HG03045 (cell line): ENCODE results near the gene DOP1A.
A peak's percentile ranks its signal among the peaks of the same experiment; 100 is the strongest.

Experiments
- ATAC-seq: cut with Tn5 transposase; IDR thresholded peaks from one replicate; pipeline ENCODE4 v1.9.1; 2021; ENCODE audit warnings: mild to moderate bottlenecking, moderate library complexity; ENCODE audit not compliant: unreplicated experiment

DOP1A gene

DNA sequence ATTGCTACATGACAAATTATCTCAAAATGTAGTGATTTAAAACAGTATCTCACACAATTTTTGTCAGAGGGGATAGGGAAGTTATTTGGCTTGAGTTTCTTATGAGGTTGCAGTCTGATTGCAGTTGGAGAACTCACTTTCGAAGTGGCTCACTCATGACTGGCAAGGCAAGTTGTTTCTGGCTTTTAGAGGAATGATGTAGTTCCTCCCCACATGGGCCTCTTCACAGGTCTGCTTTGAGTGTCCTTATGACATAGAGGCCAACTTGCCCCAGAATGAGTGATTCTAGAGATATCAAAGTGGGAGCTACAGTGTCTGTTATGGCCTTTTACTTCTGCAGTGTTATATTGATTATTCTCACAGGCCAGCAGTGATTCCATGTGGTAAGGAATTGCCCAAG is 6.1 kb downstream of the DOP1A start:
- no peak for ATAC-seq

DNA sequence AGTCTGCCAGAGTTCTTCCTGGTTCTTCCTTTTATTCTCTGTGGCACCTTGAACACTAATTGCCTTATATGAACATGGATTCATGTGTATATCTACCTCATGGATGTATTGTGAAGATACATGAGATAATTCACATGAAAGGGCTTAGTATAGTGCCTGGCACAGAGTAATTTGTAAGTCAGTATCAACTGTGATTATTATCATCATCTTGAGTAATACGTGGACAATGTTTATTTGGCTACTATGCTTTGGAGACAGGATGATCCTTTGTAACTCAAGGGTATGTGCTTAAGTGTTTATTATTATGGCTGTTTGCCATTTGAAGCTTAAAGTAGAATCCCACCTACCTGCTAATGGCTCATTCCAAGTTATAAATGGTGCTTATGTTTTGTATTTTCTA is 16.0 kb downstream of the DOP1A start:
- no peak for ATAC-seq

GRCh38 chr6:83086751-83087150 is 19.3 kb downstream of the DOP1A start:
- ATAC-seq, result peak; percentile 97

- no peak for ATAC-seq
These were observed 25.4 kb downstream of the DOP1A start for GRCh38 chr6:83092756-83093399.

GRCh38 chr6:83096791-83097190 is 29.3 kb downstream of the DOP1A start:
- no peak for ATAC-seq

DNA sequence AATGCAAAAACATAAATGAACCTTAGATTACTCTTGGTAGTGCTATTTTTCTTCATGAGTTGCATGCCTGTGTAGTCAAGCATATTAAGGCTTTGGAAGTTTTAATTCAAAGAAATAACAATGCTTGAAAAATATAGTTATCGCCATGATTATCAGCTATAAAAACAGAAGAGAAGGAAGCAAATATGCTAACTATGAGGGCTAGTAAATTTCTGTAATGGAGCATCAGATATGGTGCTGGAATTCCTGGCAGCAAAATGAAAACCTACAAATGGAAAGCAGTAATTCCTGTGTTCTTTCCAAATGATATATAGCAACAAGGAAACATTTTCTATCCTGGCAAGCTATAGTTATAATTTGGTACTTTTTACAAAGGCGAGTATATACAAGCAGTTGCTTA is 29.7 kb downstream of the DOP1A start:
- ATAC-seq, result no peak

DNA sequence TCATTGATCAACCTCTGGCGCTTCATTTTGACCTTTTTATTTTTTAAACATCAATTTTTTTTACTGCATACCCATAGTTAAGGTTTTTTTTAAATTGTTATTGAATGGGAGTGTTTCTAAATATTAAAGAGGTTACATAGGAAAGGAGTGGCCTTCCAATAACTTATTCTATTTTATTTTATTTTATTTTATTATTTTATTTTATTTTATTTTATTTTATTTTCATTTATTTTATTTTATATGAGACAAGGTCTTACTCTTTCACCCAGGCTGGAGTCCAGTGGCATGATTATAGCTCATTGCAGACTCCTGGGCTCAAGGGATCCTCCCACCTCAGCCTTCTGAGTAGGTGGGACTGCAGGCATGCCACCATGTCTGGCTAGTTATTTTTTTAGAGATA is 30.2 kb downstream of the DOP1A start:
- no peak for ATAC-seq

- ATAC-seq, result no peak
These were observed 31.1 kb downstream of the DOP1A start for GRCh38 chr6:83098589-83098988.

GRCh38 chr6:83108378-83108777 is 40.9 kb downstream of the DOP1A start:
- no peak for ATAC-seq

DNA sequence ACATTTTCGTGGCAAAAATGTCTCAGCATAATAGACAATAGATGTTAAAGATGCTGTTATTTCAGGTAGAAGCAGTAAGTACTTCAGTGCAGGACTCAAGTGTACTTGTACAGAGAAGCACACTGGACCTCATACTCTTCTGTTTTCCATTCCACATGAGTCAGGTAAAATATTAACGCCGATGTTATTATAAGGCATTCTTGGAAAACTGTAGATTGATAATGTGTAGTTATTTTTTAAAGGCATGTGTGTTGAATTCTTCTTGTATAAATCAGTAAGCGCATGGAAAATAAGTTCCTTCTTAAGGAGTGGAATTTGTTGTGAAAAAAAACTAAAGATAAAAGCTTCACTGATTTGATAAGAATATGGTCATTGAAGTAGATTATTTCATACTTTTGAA is 45.8 kb downstream of the DOP1A start:
- no peak for ATAC-seq

GRCh38 chr6:83114164-83114563 is 46.7 kb downstream of the DOP1A start:
- ATAC-seq, result no peak

GRCh38 chr6:83117802-83118201 is 50.3 kb downstream of the DOP1A start:
- ATAC-seq, result no peak

DNA sequence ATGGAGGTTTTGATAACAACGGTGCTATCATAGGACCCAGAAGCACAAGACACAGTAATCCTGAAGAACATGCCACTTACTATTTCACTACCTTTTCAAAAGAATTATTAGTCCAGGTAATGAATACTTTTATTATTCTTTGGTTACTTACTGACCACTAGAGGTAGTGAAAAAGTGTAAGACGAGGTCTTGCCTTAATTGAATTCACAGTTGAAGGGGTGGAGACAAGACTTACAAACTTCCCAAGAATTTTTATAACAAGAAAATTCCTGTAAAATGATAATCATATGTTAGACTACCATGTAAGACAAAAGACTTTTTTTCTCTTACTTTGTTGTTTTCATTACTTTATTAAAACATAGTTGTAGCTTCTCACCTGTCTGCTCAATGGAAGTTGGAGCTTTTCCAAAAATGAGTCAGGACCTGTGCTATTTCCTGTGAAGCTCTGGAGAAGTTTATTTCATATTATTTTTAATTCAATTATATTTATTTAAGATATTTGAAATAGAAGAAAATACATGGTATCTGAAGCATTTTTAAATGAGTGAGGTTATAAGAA is 52.4 kb downstream of the DOP1A start:
- no peak for ATAC-seq

DNA sequence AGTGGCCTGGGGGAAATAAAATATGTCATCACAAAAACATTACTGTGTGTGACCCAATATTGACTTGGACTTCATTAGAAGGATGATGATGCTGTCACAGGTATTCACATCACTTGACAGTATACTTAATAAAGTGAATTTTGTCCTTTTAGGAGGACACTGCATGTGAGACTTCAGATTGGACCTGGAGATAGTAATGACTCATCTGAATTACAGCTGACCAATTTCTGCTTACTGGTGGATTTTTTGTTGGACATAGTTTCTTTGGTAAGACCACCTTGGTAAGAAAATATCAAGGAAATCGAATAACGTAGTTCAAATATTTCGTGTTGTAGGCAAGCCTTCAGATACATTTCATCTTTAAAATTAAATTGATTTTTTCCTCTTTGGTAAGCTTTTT is 57.1 kb downstream of the DOP1A start:
- ATAC-seq, result no peak

DNA sequence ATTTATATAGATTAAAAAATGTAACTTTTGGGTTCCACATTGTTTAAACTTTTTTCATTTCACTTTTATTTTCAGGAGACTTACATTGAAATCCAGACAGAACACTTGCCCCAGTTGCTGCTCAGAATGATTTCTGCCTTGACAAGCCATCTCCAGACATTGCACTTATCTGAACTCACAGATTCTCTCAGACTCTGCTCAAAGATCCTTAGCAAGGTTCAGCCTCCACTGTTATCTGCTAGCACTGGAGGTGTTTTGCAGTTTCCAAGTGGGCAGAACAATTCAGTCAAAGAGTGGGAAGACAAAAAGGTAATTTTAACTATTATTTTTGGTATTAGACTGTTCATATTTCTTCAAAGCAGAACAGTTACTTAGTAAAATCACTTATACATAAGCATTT is 58.0 kb downstream of the DOP1A start:
- ATAC-seq, result no peak

GRCh38 chr6:83126223-83126622 is 58.8 kb downstream of the DOP1A start:
- no peak for ATAC-seq

- no peak for ATAC-seq
These were observed 59.3 kb downstream of the DOP1A start for GRCh38 chr6:83126807-83127206.

- no peak for ATAC-seq
These were observed 59.8 kb downstream of the DOP1A start for GRCh38 chr6:83127258-83127657.

GRCh38 chr6:83127976-83128375 is 60.5 kb downstream of the DOP1A start:
- ATAC-seq, result no peak

GRCh38 chr6:83132121-83132520 is 64.7 kb downstream of the DOP1A start:
- ATAC-seq, result no peak

DNA sequence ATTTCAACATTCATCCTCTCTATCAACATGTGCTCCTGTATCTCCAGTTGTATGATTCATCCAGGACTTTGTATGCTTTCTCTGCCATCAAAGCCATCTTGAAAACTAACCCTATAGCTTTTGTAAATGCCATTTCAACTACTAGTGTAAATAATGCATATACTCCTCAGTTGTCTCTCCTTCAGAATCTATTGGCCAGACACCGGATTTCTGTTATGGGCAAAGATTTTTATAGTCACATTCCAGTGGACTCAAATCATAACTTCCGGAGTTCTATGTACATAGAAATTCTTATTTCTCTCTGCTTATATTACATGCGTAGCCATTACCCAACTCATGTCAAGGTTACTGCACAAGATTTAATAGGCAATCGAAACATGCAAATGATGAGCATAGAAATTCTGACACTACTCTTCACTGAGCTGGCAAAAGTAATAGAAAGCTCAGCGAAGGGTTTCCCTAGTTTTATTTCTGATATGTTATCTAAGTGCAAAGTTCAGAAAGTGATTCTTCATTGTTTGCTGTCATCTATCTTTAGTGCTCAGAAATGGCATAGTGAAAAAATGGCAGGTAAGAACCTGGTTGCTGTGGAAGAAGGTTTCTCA is 70.7 kb downstream of the DOP1A start:
- no peak for ATAC-seq

DNA sequence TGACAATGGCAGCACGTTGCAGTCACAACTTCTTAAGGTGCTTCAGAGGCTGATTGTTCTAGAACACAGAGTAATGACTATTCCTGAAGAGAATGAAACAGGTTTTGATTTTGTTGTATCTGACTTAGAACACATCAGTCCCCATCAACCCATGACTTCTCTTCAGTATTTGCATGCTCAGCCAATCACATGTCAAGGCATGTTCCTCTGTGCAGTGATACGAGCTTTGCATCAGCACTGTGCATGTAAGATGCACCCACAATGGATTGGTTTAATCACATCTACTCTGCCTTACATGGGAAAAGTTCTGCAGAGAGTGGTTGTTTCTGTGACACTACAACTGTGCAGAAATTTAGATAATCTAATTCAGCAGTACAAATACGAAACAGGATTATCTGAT is 71.3 kb downstream of the DOP1A start:
- no peak for ATAC-seq

DNA sequence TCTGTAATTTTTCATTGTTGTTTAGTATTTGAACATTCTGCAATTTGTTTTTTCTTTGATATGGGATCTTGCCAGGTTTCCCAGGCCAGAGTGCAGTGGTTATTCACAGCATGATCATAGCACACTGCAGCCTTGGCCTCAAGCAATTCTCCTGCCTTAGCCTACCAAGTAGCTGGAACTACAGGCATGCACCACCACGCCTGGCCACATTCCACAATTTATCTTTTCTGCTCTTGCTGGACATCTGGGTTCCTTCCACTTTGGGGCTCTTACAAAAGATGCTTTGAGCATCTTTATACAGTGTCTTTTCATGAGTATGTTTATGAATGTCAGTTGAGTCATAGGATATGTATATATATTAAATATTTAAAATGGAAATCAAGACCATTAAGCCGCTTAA is 83.6 kb downstream of the DOP1A start:
- no peak for ATAC-seq
